Mesenchymal stem cell (in vitro differentiated cells and primary cell): ENCODE data around the gene GPRIN2.
"Not testable (repeated sequence)": the region's sequence is repeated elsewhere in the genome, so short reads cannot be mapped to it uniquely, and the experiment has no call there.

Experiments
- DNase-seq: peaks from one replicate; pipeline ENCODE4 v3.0.0-alpha.2; 2013
- H2AFZ ChIP-seq: one replicate; pipeline ENCODE4 v1.6.1; 2013; ENCODE audit warnings: low read depth, mild to moderate bottlenecking, control low read depth, inconsistent platforms, low read length, moderate library complexity
- H2AK5ac ChIP-seq: 2 replicates; pipeline ENCODE4 v1.6.1; 2013; ENCODE audit warnings: low read length, moderate library complexity, mild to moderate bottlenecking, inconsistent platforms; ENCODE audit not compliant: severe bottlenecking
- H2BK120ac ChIP-seq: one replicate; pipeline ENCODE4 v1.6.1; 2013; ENCODE audit warnings: low read depth, mild to moderate bottlenecking, inconsistent platforms, low read length, moderate library complexity
- H2BK12ac ChIP-seq, 2 experiments: one replicate each; pipeline ENCODE4 v1.6.1; 2013; ENCODE audit warnings: inconsistent platforms in 2 of 2, low read length in 2 of 2, mild to moderate bottlenecking in 2 of 2, moderate library complexity in 2 of 2, control low read depth in 1 of 2
- H2BK15ac ChIP-seq: one replicate; pipeline ENCODE4 v1.6.1; 2013; ENCODE audit warnings: mild to moderate bottlenecking, low read depth, inconsistent platforms; ENCODE audit not compliant: poor library complexity, severe bottlenecking
- H2BK5ac ChIP-seq: 2 replicates; pipeline ENCODE4 v1.6.1; 2013; ENCODE audit warnings: low read depth, mild to moderate bottlenecking, low read length, control low read depth, inconsistent platforms; ENCODE audit not compliant: poor library complexity, severe bottlenecking
- H3K14ac ChIP-seq, 2 experiments: one replicate each; pipeline ENCODE4 v1.6.1; 2013; ENCODE audit warnings: inconsistent platforms in 2 of 2, low read length in 2 of 2, control low read depth in 1 of 2, mild to moderate bottlenecking in 1 of 2, moderate library complexity in 1 of 2
- H3K18ac ChIP-seq, 2 experiments: one replicate each; pipeline ENCODE4 v1.6.1; 2013; ENCODE audit warnings: inconsistent platforms in 2 of 2, low read length in 2 of 2, control low read depth in 1 of 2, low read depth in 1 of 2, mild to moderate bottlenecking in 1 of 2
- H3K23ac ChIP-seq, 2 experiments: one replicate each; pipeline ENCODE4 v1.6.1; 2013; ENCODE audit warnings: inconsistent platforms in 2 of 2, low read length in 2 of 2, mild to moderate bottlenecking in 2 of 2, moderate library complexity in 2 of 2, control low read depth in 1 of 2
- H3K27ac ChIP-seq: 2 replicates; pipeline ENCODE4 v1.5.1; 2013; ENCODE audit warnings: mild to moderate bottlenecking, moderate library complexity, low read length, control low read depth, inconsistent platforms; ENCODE audit not compliant: poor library complexity, severe bottlenecking
- H3K27me3 ChIP-seq, 2 experiments: 2 replicates each; pipeline versions ENCODE4 v1.6.1 to v1.7.0; 2013; ENCODE audit warnings: low read length in 2 of 2, mild to moderate bottlenecking in 2 of 2, moderate library complexity in 2 of 2, control low read depth in 1 of 2, inconsistent platforms in 1 of 2; ENCODE audit not compliant: control insufficient read depth in 1 of 2, insufficient read depth in 1 of 2
- H3K36me3 ChIP-seq, 2 experiments: 2 replicates each; pipeline versions ENCODE4 v1.6.1 to v1.7.0; 2013; ENCODE audit warnings: low read length in 2 of 2, control low read depth in 1 of 2, inconsistent platforms in 1 of 2, low read depth in 1 of 2, mild to moderate bottlenecking in 1 of 2; ENCODE audit not compliant: insufficient read depth in 2 of 2, control insufficient read depth in 1 of 2
- H3K4ac ChIP-seq, 2 experiments: one replicate each; pipeline ENCODE4 v1.6.1; 2013; ENCODE audit warnings: inconsistent platforms in 2 of 2, low read length in 2 of 2, mild to moderate bottlenecking in 2 of 2, moderate library complexity in 2 of 2, control low read depth in 1 of 2, low read depth in 1 of 2
- H3K4me1 ChIP-seq: 2 replicates; pipeline ENCODE4 v1.6.1; 2013; ENCODE audit warnings: low read depth, low read length, control low read depth; ENCODE audit not compliant: control insufficient read depth, insufficient read depth
- H3K4me2 ChIP-seq: 2 replicates; pipeline ENCODE4 v1.6.1; 2013; ENCODE audit warnings: low read length, mild to moderate bottlenecking, inconsistent platforms; ENCODE audit not compliant: poor library complexity, severe bottlenecking
- H3K4me3 ChIP-seq, 2 experiments: 2 replicates each; pipeline versions ENCODE4 v1.5.1 to v1.7.0; 2013; ENCODE audit warnings: low read length in 2 of 2, mild to moderate bottlenecking in 2 of 2, control low read depth in 1 of 2, low read depth in 1 of 2; ENCODE audit not compliant: insufficient read depth in 1 of 2
- H3K79me1 ChIP-seq: replicated peaks from 2 replicates; pipeline ENCODE4 v1.6.1; 2013; ENCODE audit warnings: mild to moderate bottlenecking, control low read depth, low read length, inconsistent platforms; ENCODE audit not compliant: poor library complexity, severe bottlenecking
- H3K9ac ChIP-seq: 2 replicates; pipeline ENCODE4 v1.7.0; 2013; ENCODE audit warnings: mild to moderate bottlenecking, low read length, moderate library complexity
- H3K9me3 ChIP-seq: 2 replicates; pipeline ENCODE4 v1.7.0; 2013; ENCODE audit warnings: mild to moderate bottlenecking, low read length; ENCODE audit not compliant: control insufficient read depth
- H4K8ac ChIP-seq: one replicate; pipeline ENCODE4 v1.6.1; 2013; ENCODE audit warnings: inconsistent platforms, mild to moderate bottlenecking, low read length, moderate library complexity
- H4K91ac ChIP-seq: one replicate; pipeline ENCODE4 v1.6.1; 2013; ENCODE audit warnings: mild to moderate bottlenecking, low read length, inconsistent platforms
- WGBS: methylation state at CpG from one replicate; pipeline ENCODE4 v1.1.7; 2013; ENCODE audit warnings: mixed read lengths; 5-methylcytosine and 5-hydroxymethylcytosine counted together

GPRIN2 gene

GRCh38 chr10:46570655-46571054 lies 14.2 kb upstream of the GPRIN2 start:
- H2BK5ac ChIP-seq, H2BK15ac ChIP-seq, H2AFZ ChIP-seq, DNase-seq, H2BK120ac ChIP-seq, H3K14ac ChIP-seq, H3K27me3 ChIP-seq, H4K91ac ChIP-seq, H3K4me1 ChIP-seq, H3K4ac ChIP-seq, H3K36me3 ChIP-seq, H2AK5ac ChIP-seq, H3K23ac ChIP-seq, H3K27ac ChIP-seq, H4K8ac ChIP-seq, H2BK12ac ChIP-seq, H3K9ac ChIP-seq, H3K79me1 ChIP-seq, H3K4me2 ChIP-seq, H3K4me3 ChIP-seq, H3K9me3 ChIP-seq, H3K18ac ChIP-seq: not testable (repeated sequence)
- no CpG with 5 or more reads among the region's 2 CpGs for WGBS

GRCh38 chr10:46567151-46567550 lies 10.7 kb upstream of the GPRIN2 start:
- WGBS: 86% methylated on average over 2 of the region's 9 CpGs
- H3K14ac ChIP-seq, H2BK120ac ChIP-seq, H3K27ac ChIP-seq, H2BK5ac ChIP-seq, H3K23ac ChIP-seq, H4K8ac ChIP-seq, DNase-seq, H3K4me3 ChIP-seq, H3K9ac ChIP-seq, H3K27me3 ChIP-seq, H2BK15ac ChIP-seq, H3K9me3 ChIP-seq, H3K4me1 ChIP-seq, H3K18ac ChIP-seq, H2AK5ac ChIP-seq, H3K36me3 ChIP-seq, H3K4me2 ChIP-seq, H3K4ac ChIP-seq, H2BK12ac ChIP-seq, H2AFZ ChIP-seq, H4K91ac ChIP-seq, H3K79me1 ChIP-seq: not testable (repeated sequence)

GRCh38 chr10:46565591-46566332 lies 9.3 kb upstream of the GPRIN2 start:
- not testable (repeated sequence) for H2AFZ ChIP-seq, H4K8ac ChIP-seq, H3K27me3 ChIP-seq, H2BK5ac ChIP-seq, H2BK12ac ChIP-seq, H3K18ac ChIP-seq, H3K9ac ChIP-seq, H4K91ac ChIP-seq, H3K23ac ChIP-seq, H3K9me3 ChIP-seq, H3K4me3 ChIP-seq, H3K14ac ChIP-seq, H2BK15ac ChIP-seq, H2AK5ac ChIP-seq, H3K4me2 ChIP-seq, H3K36me3 ChIP-seq, H2BK120ac ChIP-seq, H3K79me1 ChIP-seq, H3K27ac ChIP-seq, H3K4ac ChIP-seq, H3K4me1 ChIP-seq
- DNase-seq: peak; percentile 75
- 28% methylated on average over 3 of the region's 6 CpGs for WGBS

GRCh38 chr10:46560952-46561351 lies 4.5 kb upstream of the GPRIN2 start:
- DNase-seq: no peak
- 48% methylated on average over 1 of the region's 1 CpG for WGBS
- Histone ChIP-seq H3K23ac (peak overlapping the region in 1 of 2 experiments; percentile 20), H2BK15ac (no peak overlapping the region), H3K36me3 (no peaks in the 10 kb centered on the region), H3K4ac (no peak overlapping the region), H2BK5ac (no peak overlapping the region), H3K4me2 (no peak overlapping the region), H4K8ac (no peak overlapping the region), H2AFZ (no peak overlapping the region), H3K79me1 (no peaks in the 10 kb centered on the region), H3K14ac (no peak overlapping the region), H3K4me3 (no peak overlapping the region), H3K9me3 (no peaks in the 10 kb centered on the region), H3K27me3 (peaks cover 48 to 49% of the 10 kb centered on the region in 2 experiments), H2AK5ac (no peak overlapping the region), H2BK120ac (no peak overlapping the region), H2BK12ac (no peak overlapping the region), H3K18ac (no peak overlapping the region), H4K91ac (peak overlapping the region; percentile 22), H3K27ac (no peak overlapping the region), H3K4me1 (peaks cover 12% of the 10 kb centered on the region), H3K9ac (no peak overlapping the region)
